ENCODE data around the gene ARHGAP10.

DNA sequence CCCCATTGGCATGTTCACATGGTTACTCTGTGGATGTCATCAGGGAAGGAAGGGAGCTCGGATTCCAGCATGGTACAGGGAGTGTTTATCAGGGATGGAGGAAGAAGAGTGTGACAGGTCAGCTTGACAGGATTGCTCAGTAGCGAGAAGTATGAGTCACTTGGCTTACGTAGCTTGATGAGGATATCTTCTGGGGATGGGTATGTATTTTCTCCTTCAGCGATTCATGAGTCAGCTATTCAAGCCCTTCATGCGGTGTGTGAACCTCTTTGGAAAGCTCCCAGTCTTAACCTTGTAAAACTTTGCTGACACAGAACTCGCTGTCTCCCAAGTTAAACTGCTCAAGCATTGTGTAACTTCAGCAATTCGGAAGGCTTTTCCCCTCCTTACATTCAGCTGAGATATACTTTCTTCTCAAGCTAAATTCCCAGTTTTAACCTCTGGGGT lies 275.4 kb downstream of the ARHGAP10 start:
- TF ChIP-seq EP300 (IDR thresholded peaks at IDR 0.05) (no peak), POLR2A (IDR thresholded peaks at IDR 0.05) (no peak)
